K562 (cell line): ENCODE results near the gene SLBP. TPM values are rescaled to one million over a fixed set of nuclear protein-coding genes. Genes with fewer than 3 reads are reported as not detected.

ENCODE experiments used
- ARHGAP35 ChIP-seq: fragments of 450-650 bp; IDR thresholded peaks from 2 replicates; pipeline ENCODE4 v1.6.1; 2018; ENCODE audit not compliant: partially characterized antibody
- ARID2 ChIP-seq: fragments of 450-650 bp; IDR thresholded peaks from 2 replicates; pipeline ENCODE4 v1.6.1; 2017; ENCODE audit warnings: antibody characterized with exemption, mild to moderate bottlenecking
- CREB5 ChIP-seq: fragments of 250-450 bp; sonication (Bioruptor Pico); IDR thresholded peaks from 2 replicates; pipeline ENCODE4 v1.5.0; 2020; ENCODE audit warnings: mild to moderate bottlenecking
- FOXJ2 ChIP-seq: fragments of 200-800 bp; sonication (Bioruptor generic); IDR thresholded peaks from 2 replicates; pipeline ENCODE4 v1.6.1; 2016; ENCODE audit warnings: missing genetic modification characterization, missing compliant biosample characterization
- GABPB1 ChIP-seq: sonication (generic); formaldehyde crosslinking; IDR thresholded peaks from 2 replicates; pipeline ENCODE4 v1.8.0; 2022; ENCODE audit warnings: mild to moderate bottlenecking, missing genetic modification reagents
- HNRNPL ChIP-seq: fragments of 200-400 bp; formaldehyde crosslinking; IDR thresholded peaks from 2 replicates; pipeline ENCODE4 v1.6.1; 2017; ENCODE audit warnings: low read depth, mild to moderate bottlenecking, low read length
- HNRNPUL1 ChIP-seq: fragments of 200-400 bp; formaldehyde crosslinking; IDR thresholded peaks from 2 replicates; pipeline ENCODE4 v1.6.1; 2017; ENCODE audit warnings: low read length
- MYC ChIP-seq, 2 experiments: fragments of 250-450 bp in 1 of 2; sonication (Bioruptor Pico) in 1 of 2; IDR thresholded peaks; 2 replicates each; pipeline versions ENCODE4 v1.5.1 to v1.6.1; 2012 to 2021; ENCODE audit warnings: low read depth in 2 of 2, borderline replicate concordance in 1 of 2, improper control_type of control experiment in 1 of 2, low read length in 1 of 2, mild to moderate bottlenecking in 1 of 2, moderate library complexity in 1 of 2
- NKRF ChIP-seq: fragments of 450-650 bp; IDR thresholded peaks from 2 replicates; pipeline ENCODE4 v1.6.1; 2016; ENCODE audit warnings: borderline replicate concordance
- RAD51 ChIP-seq: fragments of 450-650 bp; IDR thresholded peaks from 2 replicates; pipeline ENCODE4 v1.7.1; 2016; ENCODE audit warnings: low read depth, mild to moderate bottlenecking, borderline replicate concordance
- SMARCA4 ChIP-seq: fragments of 450-650 bp; IDR thresholded peaks from 2 replicates; pipeline ENCODE4 v1.6.1; 2016
- SPI1 ChIP-seq: IDR thresholded peaks from 2 replicates; pipeline ENCODE4 v1.6.1; 2011; ENCODE audit warnings: low read depth, low read length, control low read depth, borderline replicate concordance
- TFAP4 ChIP-seq: sonication (generic); formaldehyde crosslinking; IDR thresholded peaks from 2 replicates; pipeline ENCODE4 v1.8.0; 2022; ENCODE audit warnings: missing genetic modification reagents, mild to moderate bottlenecking, moderate library complexity, borderline replicate concordance
- VEZF1 ChIP-seq: fragments of 200-800 bp; sonication (Bioruptor generic); IDR thresholded peaks from 2 replicates; pipeline ENCODE4 v1.6.1; 2017; ENCODE audit warnings: missing genetic modification characterization, missing compliant biosample characterization
- YY1 ChIP-seq, 3 experiments: IDR thresholded peaks; 2 replicates each; pipeline ENCODE4 v1.6.1; 2011; ENCODE audit warnings: low read length in 2 of 3, mild to moderate bottlenecking in 2 of 3, moderate library complexity in 2 of 3, borderline replicate concordance in 1 of 3, control low read depth in 1 of 3, low read depth in 1 of 3; ENCODE audit not compliant: insufficient read depth in 3 of 3, insufficient replicate concordance in 2 of 3, control insufficient read depth in 1 of 3, insufficient read length in 1 of 3; ENCODE audit errors: extremely low read depth in 1 of 3
- ZC3H4 ChIP-seq: sonication (generic); formaldehyde crosslinking; IDR thresholded peaks from 2 replicates; pipeline ENCODE4 v1.9.0; 2021; ENCODE audit warnings: missing genetic modification reagents, borderline replicate concordance
- ZFX ChIP-seq: sonication (generic); formaldehyde crosslinking; IDR thresholded peaks from 2 replicates; pipeline ENCODE4 v1.8.0; 2022; ENCODE audit warnings: mild to moderate bottlenecking, missing genetic modification reagents, moderate library complexity
- ZNF124 ChIP-seq: sonication (generic); formaldehyde crosslinking; IDR thresholded peaks from 2 replicates; pipeline ENCODE4 v1.8.1; 2022; ENCODE audit warnings: missing genetic modification reagents
- ZNF263 ChIP-seq: sonication (generic); formaldehyde crosslinking; IDR thresholded peaks from 2 replicates; pipeline ENCODE4 v1.8.0; 2022; ENCODE audit warnings: mild to moderate bottlenecking, missing genetic modification reagents, borderline replicate concordance
- ZNF282 ChIP-seq: sonication (generic); formaldehyde crosslinking; IDR thresholded peaks from 2 replicates; pipeline ENCODE4 v1.8.1; 2023; ENCODE audit warnings: missing genetic modification reagents
- ZNF3 ChIP-seq: fragments of 250-450 bp; sonication (Bioruptor Pico); IDR thresholded peaks from 2 replicates; pipeline ENCODE4 v1.5.0; 2021; ENCODE audit warnings: mild to moderate bottlenecking, moderate library complexity
- ZNF316 ChIP-seq: fragments of 450-650 bp; IDR thresholded peaks from 2 replicates; pipeline ENCODE4 v1.6.1; 2016
- polyA plus RNA-seq, 8 experiments: library from polyadenylated mRNA; depleted of rRNA in 4 of 8; stranded (reverse) in 5 of 8; unstranded in 3 of 8; fragments of >200 nt; fragmentation: Nextera tagmentation in 2 of 8; fragmentation: Illumina TruSeq in 1 of 8; extraction: Ambion mirVana in 2 of 8; extraction: Trizol in 1 of 8; gene quantifications; 2 replicates each; pipeline versions ENCODE4 v1.2.1 to v1.2.3, GENCODE V29; 2011 to 2014; ENCODE audit warnings: inconsistent platforms in 1 of 8, missing spikeins in 1 of 8
- total RNA-seq, 7 experiments: library from RNA; depleted of rRNA in 6 of 7; stranded (reverse); fragments of >200 nt in 6 of 7; fragmentation: Illumina TruSeq in 2 of 7; extraction: Trizol in 2 of 7; gene quantifications; 2 replicates each; pipeline versions ENCODE4 v1.2.1 to v1.2.3, GENCODE V29; 2011 to 2021; ENCODE audit warnings: low replicate concordance in 1 of 7

SLBP gene
- total and polyA plus RNA-seq, 9 of the 15 experiments (the other 6 are each of a cell fraction or from before 2014, with no cell fraction given): 49.4 to 221 (median 162) TPM

GRCh38 chr4:1748465-1748995 lies 36.4 kb upstream of the SLBP start (continued):
- TF ChIP-seq CREB5: no peak
- TF ChIP-seq ZNF3 (CRISPR knock-in tag): no peak
- TF ChIP-seq ZNF316: no peak
- TF ChIP-seq ZNF124 (CRISPR knock-in tag): no peak
- TF ChIP-seq NKRF: no peak
- no peak for TF ChIP-seq SPI1
- TF ChIP-seq TFAP4: peak; percentile 69; the same call in 1 of the 2 replicates
- TF ChIP-seq HNRNPL: peak; percentile 96
- TF ChIP-seq VEZF1 (CRISPR knock-in tag): peak; percentile 34
- TF ChIP-seq ARHGAP35: no peak
- TF ChIP-seq ARID2: peak; percentile 85
- TF ChIP-seq ZFX: peak; percentile 41; the same call in 1 of the 2 replicates
- peak; percentile 57; the same call in 1 of the 2 replicates for TF ChIP-seq RAD51
- TF ChIP-seq FOXJ2 (tag): no peak
- no peak for TF ChIP-seq SMARCA4
- peak in 1 of 3 experiments; percentile 29 for TF ChIP-seq YY1 (IDR thresholded peaks at IDR 0.05; ENCODE audit: borderline replicate concordance in 1 of 3, control insufficient read depth in 1 of 3, extremely low read depth in 1 of 3, insufficient read depth in 3 of 3, insufficient read length in 1 of 3, insufficient replicate concordance in 2 of 3, low read depth in 1 of 3, low read length in 2 of 3)
- peak; percentile 30; the same call in 1 of the 2 replicates for TF ChIP-seq GABPB1 (CRISPR knock-in tag)
- no peak for TF ChIP-seq HNRNPUL1
- TF ChIP-seq MYC (IDR thresholded peaks at IDR 0.05; ENCODE audit: low read depth, low read length): 0 out of 2 replicates have a peak, but pooled peaks have one; percentile 13
- no peak for TF ChIP-seq MYC (CRISPR knock-in tag; IDR thresholded peaks at IDR 0.05; ENCODE audit: borderline replicate concordance, low read depth)
- TF ChIP-seq ZC3H4 (CRISPR knock-in tag): no peak
- TF ChIP-seq ZNF282 (CRISPR knock-in tag): no peak
- TF ChIP-seq ZNF263 (CRISPR knock-in tag): peak; percentile 61; the same call in 1 of the 2 replicates
